HPDE6-E6E7 (cell line): ENCODE data around the gene PARD3.

ENCODE experiments used
- DNase-seq: peaks from one replicate; pipeline ENCODE4 v3.0.0; 2011; ENCODE audit warnings: missing footprints; ENCODE audit errors: extremely low spot score

PARD3 gene

GRCh38 chr10:34538281-34538829, 276.7 kb downstream of the PARD3 start:
- DNase-seq: no peak

- DNase-seq: no peak
Measured at GRCh38 chr10:34537629-34538231, 277.4 kb downstream of the PARD3 start.

GRCh38 chr10:34535872-34536271, 279.2 kb downstream of the PARD3 start:
- no peak for DNase-seq

GRCh38 chr10:34530778-34531177, 284.3 kb downstream of the PARD3 start:
- no peak for DNase-seq

- peak; percentile 27 for DNase-seq
Measured at GRCh38 chr10:34528320-34528719, 286.8 kb downstream of the PARD3 start.

- DNase-seq: no peak
Measured at GRCh38 chr10:34526758-34527730, 288.1 kb downstream of the PARD3 start.

- DNase-seq: no peak
Measured at GRCh38 chr10:34526186-34526585, 288.9 kb downstream of the PARD3 start.

- no peak for DNase-seq
Measured at GRCh38 chr10:34524369-34525091, 290.6 kb downstream of the PARD3 start.

- DNase-seq: no peak
Measured at GRCh38 chr10:34523017-34523767, 291.9 kb downstream of the PARD3 start.

- DNase-seq: no peak
Measured at GRCh38 chr10:34522546-34522945, 292.6 kb downstream of the PARD3 start.

- DNase-seq: no peak
Measured at GRCh38 chr10:34520510-34520909, 294.6 kb downstream of the PARD3 start.

- DNase-seq: no peak
Measured at GRCh38 chr10:34520084-34520483, 295.0 kb downstream of the PARD3 start.

GRCh38 chr10:34514290-34514689, 300.8 kb downstream of the PARD3 start:
- no peak for DNase-seq

- no peak for DNase-seq
Measured at GRCh38 chr10:34513636-34514035, 301.5 kb downstream of the PARD3 start.

- DNase-seq: no peak
Measured at GRCh38 chr10:34507217-34507616, 307.9 kb downstream of the PARD3 start.

GRCh38 chr10:34506786-34507185, 308.3 kb downstream of the PARD3 start:
- DNase-seq: no peak

- no peak for DNase-seq
Measured at GRCh38 chr10:34505338-34505737, 309.8 kb downstream of the PARD3 start.

GRCh38 chr10:34504534-34504933, 310.6 kb downstream of the PARD3 start:
- no peak for DNase-seq

GRCh38 chr10:34503704-34504103, 311.4 kb downstream of the PARD3 start:
- no peak for DNase-seq

GRCh38 chr10:34499612-34500279, 315.4 kb downstream of the PARD3 start:
- no peak for DNase-seq

GRCh38 chr10:34498821-34499220, 316.3 kb downstream of the PARD3 start:
- DNase-seq: no peak
